ENCODE results near the gene SYNPR.

GRCh38 chr3:63654211-63654610 lies 376.1 kb downstream of the SYNPR start:
- no peak for TF ChIP-seq EZH2 (IDR thresholded peaks at IDR 0.05; ENCODE audit: borderline replicate concordance, low read depth, low read length, severe bottlenecking)
- TF ChIP-seq CTCF (IDR thresholded peaks at IDR 0.05; ENCODE audit: borderline replicate concordance, extremely low read depth, low read length, poor library complexity, severe bottlenecking): no peak
